Stomach (tissue), 9 donors: Measurements from ENCODE around the gene PLEKHD1. TPM values are rescaled to one million over a fixed set of nuclear protein-coding genes. Genes with fewer than 3 reads are reported as not detected.

ENCODE experiments used
- DNase-seq, 2 donors: peaks; one replicate each; pipeline versions ENCODE4 v3.0.0 to v3.0.0-alpha.2; 2013 to 2019
- H3K27ac ChIP-seq, 5 donors: fragments of 200-600 bp in 4 of 5; sonication (generic) in 4 of 5; one replicate each; pipeline ENCODE4 v1.5.1; 2013 to 2019; ENCODE audit warnings: mild to moderate bottlenecking in 1 of 5, moderate library complexity in 1 of 5
- H3K27me3 ChIP-seq, 3 donors: fragments of 200-600 bp; sonication (generic); one replicate each; pipeline ENCODE4 v1.5.1; 2017 to 2019; ENCODE audit warnings: mixed run types in 1 of 3
- H3K36me3 ChIP-seq, 4 donors: fragments of 200-600 bp; sonication (generic); 1 replicate in 3 of 4; 2 replicates in 1 of 4; pipeline ENCODE4 v1.5.1; 2016 to 2019
- H3K4me1 ChIP-seq, 4 donors: fragments of 200-600 bp; sonication (generic); one replicate each; pipeline ENCODE4 v1.5.1; 2016 to 2019
- H3K4me3 ChIP-seq, 4 donors: fragments of 200-600 bp; sonication (generic) in 3 of 4; one replicate each; pipeline ENCODE4 v1.5.1; 2016 to 2019; ENCODE audit warnings: mild to moderate bottlenecking in 1 of 4
- H3K9me3 ChIP-seq, 4 donors: fragments of 200-600 bp; sonication (generic); one replicate each; pipeline ENCODE4 v1.5.1; 2016 to 2019
- CTCF ChIP-seq, 7 experiments: fragments of 450-650 bp in 4 of 7; fragments of 200-600 bp in 3 of 7; sonication (generic) in 3 of 7; IDR thresholded peaks; one replicate each; pipeline ENCODE4 v1.5.1; 2016 to 2019; ENCODE audit warnings: antibody characterized with exemption in 7 of 7, control low read depth in 2 of 7, mild to moderate bottlenecking in 1 of 7
- EP300 ChIP-seq: sonication (generic); formaldehyde crosslinking; IDR thresholded peaks from one replicate; pipeline ENCODE4 v1.6.1; 2017; ENCODE audit warnings: antibody characterized with exemption
- POLR2A ChIP-seq, 4 donors: fragments of 450-650 bp; IDR thresholded peaks; one replicate each; pipeline ENCODE4 v1.6.1; 2016; ENCODE audit warnings: antibody characterized with exemption in 4 of 4, control low read depth in 2 of 4, mild to moderate bottlenecking in 1 of 4, moderate library complexity in 1 of 4
- POLR2AphosphoS5 ChIP-seq, 3 donors: sonication (generic); formaldehyde crosslinking; IDR thresholded peaks; one replicate each; pipeline ENCODE4 v1.6.1; 2016; ENCODE audit warnings: antibody characterized with exemption in 3 of 3
- WGBS, 5 donors: extraction: QIAGEN DNeasy Blood & Tissue Kit in 3 of 5; methylation state at CpG; one replicate each; pipeline versions ENCODE4 v1.1.5 to v1.1.7; 2013 to 2018; 5-methylcytosine and 5-hydroxymethylcytosine counted together
- intact Hi-C: fragments of 100-400 bp; cut with DNase I; formaldehyde crosslinking; loops from one replicate; pipeline ENCODE4 v1.15.1; 2023; ENCODE audit warnings: low total_unique reads
- polyA plus RNA-seq, 3 donors: library from polyadenylated mRNA; stranded (reverse); fragments of 200-250 nt; gene quantifications; one replicate each; pipeline ENCODE4 v1.2.3, GENCODE V29; 2013
- total RNA-seq, 5 donors: library from RNA; depleted of rRNA; stranded (reverse); fragments of >200 nt; gene quantifications; one replicate each; pipeline versions ENCODE4 v1.1.0 to v1.2.3, GENCODE V29; 2014 to 2016
- donor health status: healthy with polysubstance abuse.
- donor health status: Bipolar disorder and iron deficiency.
- donor health status: healthy.

PLEKHD1 gene
- total and polyA plus RNA-seq, 8 donors, result 0.08 to 0.55 (median 0.14) TPM; not detected in 4

GRCh38 chr14:69518289-69519101, 34.0 kb downstream of the PLEKHD1 start:
- TF ChIP-seq POLR2A (IDR thresholded peaks at IDR 0.05), result no peak
- no peak for TF ChIP-seq POLR2AphosphoS5 (IDR thresholded peaks at IDR 0.05)
- TF ChIP-seq EP300, result no peak
- no peak for TF ChIP-seq CTCF (IDR thresholded peaks at IDR 0.05)
- no peak overlapping the region for H3K27ac ChIP-seq
- no peak overlapping the region for H3K4me3 ChIP-seq
- DNase-seq, result no peak
- peaks cover 0 to 11% (median 0%) of the 10 kb centered on the region in 3 donors for H3K27me3 ChIP-seq
- no peaks in the 10 kb centered on the region for H3K4me1 ChIP-seq
- H3K9me3 ChIP-seq, result no peaks in the 10 kb centered on the region
- 61 to 77% (median 69%) methylated on average over 4 of the region's 4 CpGs for WGBS, 5 donors
- intact Hi-C loops, result no loop called here
- H3K36me3 ChIP-seq, result no peaks in the 10 kb centered on the region

- intact Hi-C loops, result no loop called here
- 74 to 80% (median 76%) methylated on average over 22 of the region's 22 CpGs for WGBS, 5 donors
- DNase-seq, result no peak
Observed at GRCh38 chr14:69519204-69520100, 34.9 kb downstream of the PLEKHD1 start.

GRCh38 chr14:69522026-69522425, 37.5 kb downstream of the PLEKHD1 start:
- 94 to 98% (median 96%) methylated on average over 6 of the region's 6 CpGs for WGBS, 5 donors
- H3K4me3 ChIP-seq, result no peak overlapping the region
- H3K36me3 ChIP-seq, result no peaks in the 10 kb centered on the region
- H3K9me3 ChIP-seq, result no peaks in the 10 kb centered on the region
- TF ChIP-seq POLR2AphosphoS5 (IDR thresholded peaks at IDR 0.05), result no peak
- no peak for TF ChIP-seq POLR2A (IDR thresholded peaks at IDR 0.05)
- TF ChIP-seq CTCF (IDR thresholded peaks at IDR 0.05), result no peak
- no peak for TF ChIP-seq EP300
- intact Hi-C loops, result no loop called here
- H3K4me1 ChIP-seq, result no peaks in the 10 kb centered on the region
- H3K27ac ChIP-seq, result no peak overlapping the region
- peaks cover 0 to 23% (median 0%) of the 10 kb centered on the region in 3 donors for H3K27me3 ChIP-seq
- no peak for DNase-seq

More at GRCh38 chr14:69519204-69520100, 34.9 kb downstream of the PLEKHD1 start:
- H3K4me1 ChIP-seq, result no peaks in the 10 kb centered on the region
- TF ChIP-seq POLR2AphosphoS5 (IDR thresholded peaks at IDR 0.05) (no peak), CTCF (IDR thresholded peaks at IDR 0.05) (no peak)
- H3K4me3 ChIP-seq, result no peak overlapping the region
- no peak overlapping the region for H3K27ac ChIP-seq
- H3K9me3 ChIP-seq, result no peaks in the 10 kb centered on the region
- H3K36me3 ChIP-seq, result no peaks in the 10 kb centered on the region
- peaks cover 0 to 11% (median 0%) of the 10 kb centered on the region in 3 donors for H3K27me3 ChIP-seq

GRCh38 chr14:69525896-69526295, 41.4 kb downstream of the PLEKHD1 start:
- H3K9me3 ChIP-seq, result no peaks in the 10 kb centered on the region
- WGBS, 5 donors, result 74 to 90% (median 79%) methylated on average over 6 of the region's 6 CpGs
- peaks cover 0 to 46% (median 0%) of the 10 kb centered on the region in 3 donors for H3K27me3 ChIP-seq
- TF ChIP-seq POLR2AphosphoS5 (IDR thresholded peaks at IDR 0.05) (no peak), POLR2A (IDR thresholded peaks at IDR 0.05) (no peak), CTCF (IDR thresholded peaks at IDR 0.05) (no peak), EP300 (no peak)
- intact Hi-C loops, result no loop called here
- H3K36me3 ChIP-seq, result no peaks in the 10 kb centered on the region
- no peak overlapping the region for H3K4me3 ChIP-seq
- no peaks in the 10 kb centered on the region for H3K4me1 ChIP-seq
- no peak overlapping the region for H3K27ac ChIP-seq
- no peak for DNase-seq
